HG02840 (cell line): ENCODE measurements around the gene FBLIM1.
"Not testable (repeated sequence)": the region's sequence is repeated elsewhere in the genome, so short reads cannot be mapped to it uniquely, and the experiment has no call there.

ENCODE experiments used
- ATAC-seq: cut with Tn5 transposase; IDR thresholded peaks from one replicate; pipeline ENCODE4 v1.9.1; 2021; ENCODE audit warnings: mild to moderate bottlenecking, moderate library complexity, moderate number of reproducible peaks; ENCODE audit not compliant: unreplicated experiment, low FRiP score

FBLIM1 gene

DNA sequence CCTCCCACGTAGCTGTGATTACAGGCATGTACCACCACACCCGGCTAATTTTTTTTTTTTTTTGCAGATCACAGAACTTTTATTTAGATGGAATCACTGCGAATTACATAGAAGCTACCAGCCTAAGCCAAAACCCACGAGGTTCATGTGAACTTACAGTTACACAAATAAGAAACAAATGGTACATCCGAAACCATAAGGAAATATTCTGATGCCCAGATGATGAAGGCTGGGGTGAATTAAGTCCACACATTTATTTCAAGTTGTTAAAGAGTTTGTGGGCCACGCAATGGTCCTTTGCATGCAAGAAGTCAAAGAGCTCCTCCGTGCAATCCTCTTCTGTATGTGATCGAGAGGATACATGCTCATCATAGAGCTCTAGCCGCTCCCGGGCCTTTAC is 48.5 kb downstream of the FBLIM1 start:
- no peak for ATAC-seq

DNA sequence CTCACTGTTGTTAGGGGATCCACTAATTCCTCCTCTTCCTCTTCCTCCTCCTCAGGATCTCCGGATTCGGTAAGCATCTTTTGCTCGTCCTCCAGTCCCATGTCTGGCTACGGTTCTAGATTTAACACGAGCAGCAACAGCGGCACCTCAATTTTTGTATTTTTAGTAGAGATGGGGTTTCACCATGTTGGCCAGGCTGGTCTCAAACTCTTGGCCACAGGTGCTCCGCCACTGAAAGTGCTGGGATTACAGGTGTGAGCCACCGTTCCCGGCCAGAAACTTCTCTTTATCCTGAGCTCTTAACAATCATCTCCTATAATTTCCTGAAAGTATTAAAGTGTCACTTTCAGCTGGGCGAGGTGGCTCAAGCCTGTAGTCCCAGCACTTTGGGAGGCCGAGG is 49.0 kb downstream of the FBLIM1 start, which contains the start of gene UQCRHL:
Gene UQCRHL (minus strand): TSS at position 101 of the 400 bp plus-strand sequence. CDS start 0 bp downstream, at position 101.
- ATAC-seq = not testable (repeated sequence)

DNA sequence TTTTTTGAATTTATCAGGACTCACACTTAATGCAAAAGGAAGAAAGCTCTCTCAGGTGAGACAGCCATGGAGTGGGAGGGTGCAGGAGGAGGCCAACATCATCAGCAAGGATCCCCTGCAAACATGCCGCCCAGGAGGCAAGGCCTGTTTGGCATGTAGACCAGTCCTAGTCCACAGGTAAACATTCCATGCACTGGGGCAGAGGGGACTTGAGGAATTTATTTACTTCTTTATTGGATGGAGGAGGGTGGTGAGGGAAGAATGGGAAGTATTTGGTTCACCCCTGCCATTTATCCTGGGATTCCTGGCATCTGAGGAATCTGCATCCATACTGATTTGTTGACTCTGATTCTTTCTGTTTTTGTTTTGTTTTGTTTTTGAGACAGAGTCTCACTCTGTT is 50.4 kb downstream of the FBLIM1 start:
- no peak for ATAC-seq

DNA sequence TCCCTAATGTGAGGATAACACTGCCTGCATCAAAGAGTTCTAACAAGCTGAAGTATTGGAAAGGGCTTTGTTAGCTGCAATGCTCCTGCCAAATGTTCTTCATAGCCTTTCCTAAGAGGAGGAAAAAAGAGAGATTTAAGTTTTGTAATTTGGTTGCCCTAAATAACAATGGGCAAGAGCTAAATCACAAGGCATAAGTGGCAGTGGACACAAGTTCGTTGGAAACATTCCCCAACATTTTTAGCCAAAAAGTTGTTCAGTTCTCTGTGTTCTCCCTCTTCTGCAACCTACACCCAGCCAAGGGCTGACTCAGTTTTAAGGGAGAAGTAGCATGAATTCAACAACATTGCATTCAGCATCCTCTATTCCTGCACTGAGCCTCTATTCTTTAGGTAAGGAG is 51.5 kb downstream of the FBLIM1 start:
- ATAC-seq = no peak

DNA sequence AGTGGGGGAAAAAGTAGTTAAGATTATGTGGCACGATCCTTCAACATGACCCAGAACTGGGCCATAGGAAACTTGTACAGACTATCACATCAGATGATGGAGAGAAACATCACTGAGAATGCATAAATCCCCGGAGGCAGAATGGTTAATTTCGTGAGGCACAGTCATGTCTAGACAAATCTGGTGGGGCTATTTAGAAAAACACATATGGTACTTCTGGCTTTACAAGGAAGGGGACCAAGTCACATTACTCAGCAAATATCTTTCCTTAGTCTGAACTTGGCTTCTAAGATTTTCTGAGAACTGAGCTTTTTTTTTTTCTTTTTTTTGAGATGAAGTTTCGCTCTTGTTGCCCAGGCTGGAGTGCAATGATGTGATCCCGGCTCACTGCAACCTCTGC is 58.1 kb downstream of the FBLIM1 start:
- ATAC-seq = no peak

DNA sequence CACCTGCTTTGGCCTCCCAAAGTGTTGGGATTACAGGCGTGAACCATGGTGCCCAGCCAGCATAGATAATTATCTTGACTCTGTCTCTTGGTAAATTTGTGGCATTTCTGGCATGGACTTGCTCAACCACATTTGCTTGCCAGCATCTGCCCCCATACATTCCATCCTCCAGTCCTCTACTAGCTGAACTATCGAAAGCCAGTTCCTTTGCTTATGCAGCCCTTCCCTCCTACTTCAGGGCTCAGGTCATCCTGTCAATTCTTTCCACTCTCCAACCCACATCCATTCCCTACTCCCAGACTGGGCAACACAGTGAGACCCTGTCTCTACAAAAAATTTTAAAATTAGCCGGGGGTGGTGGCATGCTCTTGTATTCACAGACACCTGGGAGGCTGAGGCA is 61.9 kb downstream of the FBLIM1 start:
- no peak for ATAC-seq

DNA sequence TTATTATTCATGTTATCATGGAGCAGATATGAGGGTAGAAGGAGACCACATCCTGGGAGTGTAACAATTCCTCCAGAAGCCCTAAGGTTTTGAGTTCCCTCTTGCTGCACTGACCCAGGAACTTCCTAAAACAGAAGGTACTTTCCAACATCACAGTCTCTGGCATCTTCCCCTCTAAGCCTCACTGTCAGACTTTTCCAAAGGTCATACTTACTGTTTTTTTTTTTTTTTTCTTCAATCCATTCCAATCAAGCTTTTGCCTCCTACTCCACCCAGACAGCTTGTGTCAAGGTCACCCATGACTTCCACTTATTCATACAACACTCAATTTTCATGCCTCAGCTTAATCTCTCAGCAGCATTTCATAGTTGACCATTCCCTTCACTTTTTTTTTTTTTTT is 67.2 kb downstream of the FBLIM1 start:
- ATAC-seq = no peak

DNA sequence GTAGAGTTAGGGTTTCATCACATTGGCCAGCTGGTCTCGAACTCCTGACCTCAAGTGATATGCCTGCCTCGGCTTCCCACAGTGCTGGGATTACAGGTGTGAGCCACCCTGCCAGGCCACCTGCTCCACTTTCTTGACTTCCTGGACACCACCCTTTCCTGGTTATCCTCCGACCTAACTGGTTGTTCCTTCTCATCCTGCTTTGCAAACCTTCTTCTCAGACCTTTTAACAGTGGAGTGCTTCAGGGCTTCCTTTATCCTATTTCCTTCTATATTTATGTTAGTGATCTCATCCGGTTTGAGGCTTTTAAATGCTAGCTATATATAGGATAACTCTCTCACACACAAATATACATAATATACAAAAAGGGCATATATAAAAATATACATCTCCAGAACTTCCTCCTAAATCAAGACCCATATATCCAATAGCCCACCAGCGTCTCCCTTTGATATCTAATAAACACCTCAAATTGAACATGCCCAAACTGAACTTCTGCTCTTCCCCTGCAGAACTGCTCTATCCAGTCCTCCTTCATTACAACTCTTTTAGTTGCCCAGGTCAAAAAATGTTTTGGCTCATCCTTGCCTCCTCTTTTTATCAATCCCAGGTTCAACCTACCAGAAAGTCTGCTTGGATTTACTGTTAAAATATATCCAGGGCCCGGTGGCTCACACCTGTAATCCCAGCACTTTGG is 68.4 kb downstream of the FBLIM1 start:
- ATAC-seq = no peak

DNA sequence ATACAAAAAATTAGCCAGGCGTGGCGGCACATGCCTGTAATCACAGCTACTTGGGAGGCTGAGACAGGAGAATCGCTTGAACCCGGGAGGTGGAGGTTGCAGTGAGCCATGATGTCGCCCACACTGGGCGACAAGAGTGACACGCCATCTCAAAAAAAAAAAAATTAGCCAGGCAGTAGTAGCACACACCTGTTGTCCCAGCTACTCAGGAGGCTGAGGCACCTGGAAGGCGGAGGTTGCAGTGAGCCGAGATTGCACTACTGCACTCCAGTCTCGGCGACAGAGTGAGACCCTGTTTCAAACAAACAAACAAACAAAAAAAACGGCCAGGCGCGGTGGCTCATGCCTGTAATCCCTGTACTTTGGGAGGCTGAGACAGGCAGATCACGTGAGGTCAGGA is 69.0 kb downstream of the FBLIM1 start:
- not testable (repeated sequence) for ATAC-seq

DNA sequence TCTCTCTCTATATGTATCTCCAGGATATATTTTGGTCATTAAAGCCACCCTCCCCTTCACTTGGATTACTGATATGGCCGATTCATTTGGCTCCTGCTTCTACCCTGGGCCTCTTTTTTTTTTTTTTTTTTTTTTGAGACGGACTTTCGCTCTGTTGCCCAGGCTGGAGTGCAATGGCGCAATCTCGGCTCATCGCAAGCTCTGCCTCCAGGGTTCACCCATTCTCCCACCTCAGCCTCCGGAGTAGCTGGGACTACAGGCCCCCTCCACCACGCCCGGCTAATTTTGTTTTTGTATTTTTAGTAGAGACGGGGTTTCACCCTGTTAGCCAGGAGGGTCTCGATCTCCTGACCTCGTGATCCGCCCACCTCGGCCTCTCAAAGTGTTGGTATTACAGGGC is 70.3 kb downstream of the FBLIM1 start:
- ATAC-seq = not testable (repeated sequence)

DNA sequence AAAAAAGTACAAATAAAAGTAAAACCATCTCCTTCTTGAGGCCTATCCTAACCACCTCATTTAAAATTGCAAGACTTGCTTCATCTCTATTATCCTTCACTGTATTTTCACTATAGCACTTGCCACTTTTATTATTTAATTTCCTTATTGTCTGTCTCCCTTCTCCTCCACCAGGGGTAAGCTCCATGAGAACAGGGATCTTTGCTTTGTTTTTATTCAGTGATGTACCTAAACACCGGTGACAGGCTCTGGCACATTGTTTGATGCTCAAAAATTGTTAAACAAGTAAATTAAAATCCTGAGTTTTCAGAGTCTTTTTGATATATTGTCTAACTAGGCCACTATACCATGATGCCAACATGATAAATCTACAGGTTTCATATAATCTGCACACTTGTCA is 71.7 kb downstream of the FBLIM1 start:
- ATAC-seq = no peak

DNA sequence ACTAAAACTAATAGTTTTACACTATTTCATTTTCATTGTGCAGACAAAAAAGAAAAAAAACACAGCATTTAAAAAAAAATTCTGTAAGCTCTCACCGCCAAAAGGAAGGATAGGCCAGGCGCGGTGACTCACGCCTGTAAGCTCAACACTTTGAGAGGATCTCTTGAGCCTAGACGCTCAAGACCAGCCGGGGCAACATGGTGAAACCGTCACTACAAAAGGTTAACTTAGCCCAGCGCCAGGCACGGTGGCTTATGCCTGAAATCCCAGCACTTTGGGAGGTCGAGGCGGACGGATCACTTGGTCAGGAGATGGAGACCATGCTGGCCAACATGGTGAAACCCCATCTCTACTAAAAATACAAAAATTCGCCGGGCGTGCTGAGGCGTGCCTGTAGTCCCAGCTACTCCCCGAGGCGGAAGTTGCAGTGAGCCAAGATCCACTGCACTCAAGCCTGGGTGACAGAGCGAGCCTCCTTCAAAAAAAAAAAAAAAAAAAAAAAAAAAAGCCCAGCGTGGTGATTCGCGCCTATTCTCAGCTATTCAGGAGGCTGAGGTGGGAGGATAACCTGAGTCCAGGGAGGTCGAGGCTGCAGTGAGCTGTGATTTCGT is 74.6 kb downstream of the FBLIM1 start:
- ATAC-seq = no peak

DNA sequence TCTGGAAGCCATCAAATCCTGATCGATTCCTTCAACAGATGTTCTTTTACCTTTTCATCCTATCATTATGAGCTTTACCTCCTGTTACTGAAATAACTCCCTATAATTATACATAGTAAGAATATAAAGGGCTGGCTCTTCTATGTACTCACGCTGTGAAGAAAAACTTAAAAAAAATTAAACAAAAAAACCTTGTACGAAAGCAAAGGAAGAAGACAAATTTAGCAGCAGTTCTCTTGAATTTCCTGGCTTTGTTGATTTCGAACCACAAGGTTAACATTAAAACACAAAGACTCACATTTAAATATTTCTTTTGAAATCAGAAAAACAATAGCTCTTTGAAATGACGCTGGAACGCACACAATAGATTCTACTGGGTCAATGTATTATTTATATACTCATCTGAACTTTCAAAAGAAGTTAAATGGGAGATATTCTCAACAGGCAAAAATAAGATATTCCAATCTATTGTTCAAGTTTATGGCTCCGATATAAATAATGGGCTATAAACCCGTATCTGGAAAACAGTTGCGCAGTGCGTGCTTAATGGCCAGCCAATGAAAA is 75.3 kb downstream of the FBLIM1 start:
- ATAC-seq = no peak

DNA sequence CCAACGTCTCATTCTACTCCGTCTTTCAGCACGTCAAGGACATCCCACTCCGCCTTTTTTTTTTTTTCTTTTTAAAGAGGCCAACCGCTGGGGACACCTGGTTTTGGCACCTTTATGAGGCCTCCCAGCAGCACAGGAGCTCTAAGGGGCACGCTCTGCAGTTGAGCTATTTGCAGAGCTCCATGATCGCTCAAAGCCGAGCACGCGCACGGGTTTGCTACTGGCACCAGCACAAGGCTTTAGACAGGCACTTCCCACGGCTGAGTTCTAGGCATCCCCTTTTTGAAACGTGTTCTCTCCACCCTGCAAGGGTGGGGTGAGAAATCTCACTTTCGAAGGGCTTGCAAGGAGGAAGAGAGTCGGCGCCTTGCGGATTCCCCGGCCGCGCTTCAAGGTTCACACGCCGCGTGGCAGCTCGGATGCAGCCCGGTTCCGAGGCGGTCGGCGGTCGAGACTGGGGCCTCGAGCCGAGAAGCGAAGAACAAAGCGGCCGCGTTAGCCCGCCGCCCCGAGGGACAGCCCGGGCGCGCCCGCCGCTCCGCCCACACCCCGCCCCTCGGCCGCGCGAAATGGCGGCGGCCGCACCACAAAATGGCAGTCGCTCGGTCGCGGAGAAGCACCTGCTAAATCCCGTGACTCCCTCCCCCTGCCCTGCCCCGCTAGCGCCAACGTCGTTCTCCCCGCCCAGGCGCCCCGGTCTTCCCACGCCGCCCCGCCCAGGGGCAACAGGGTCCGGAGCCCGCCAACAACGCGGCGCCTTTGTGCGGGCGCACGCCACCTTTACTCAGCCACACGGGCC is 76.0 kb downstream of the FBLIM1 start:
- peak; percentile 47 for ATAC-seq

DNA sequence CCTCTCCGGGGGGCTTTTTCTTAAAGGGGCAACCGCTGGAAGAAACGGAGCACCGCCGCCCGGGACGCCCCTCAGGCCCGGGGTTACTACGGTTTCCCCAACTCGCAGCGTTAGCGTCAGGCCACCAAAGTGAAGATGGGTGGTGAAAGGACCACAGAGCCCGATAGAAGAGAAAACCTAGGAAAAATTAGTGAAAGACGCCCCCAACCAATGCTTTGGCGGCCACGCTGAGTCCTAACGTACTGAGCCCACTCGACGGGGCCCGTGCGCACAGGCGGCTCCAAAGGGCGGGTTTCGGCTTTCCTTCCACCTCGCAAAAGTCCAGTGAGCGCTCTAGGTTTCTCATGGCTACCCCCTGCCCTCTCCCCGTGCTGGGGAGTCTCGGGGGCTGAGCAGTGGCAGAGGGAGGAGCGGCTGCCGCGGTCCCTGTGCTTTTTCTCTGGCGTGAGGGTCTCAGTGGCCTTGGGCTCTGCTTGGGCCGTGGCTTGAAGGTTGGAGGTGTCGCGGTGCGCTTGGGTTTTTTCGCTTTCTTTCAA is 76.7 kb downstream of the FBLIM1 start:
- ATAC-seq = peak; percentile 8

DNA sequence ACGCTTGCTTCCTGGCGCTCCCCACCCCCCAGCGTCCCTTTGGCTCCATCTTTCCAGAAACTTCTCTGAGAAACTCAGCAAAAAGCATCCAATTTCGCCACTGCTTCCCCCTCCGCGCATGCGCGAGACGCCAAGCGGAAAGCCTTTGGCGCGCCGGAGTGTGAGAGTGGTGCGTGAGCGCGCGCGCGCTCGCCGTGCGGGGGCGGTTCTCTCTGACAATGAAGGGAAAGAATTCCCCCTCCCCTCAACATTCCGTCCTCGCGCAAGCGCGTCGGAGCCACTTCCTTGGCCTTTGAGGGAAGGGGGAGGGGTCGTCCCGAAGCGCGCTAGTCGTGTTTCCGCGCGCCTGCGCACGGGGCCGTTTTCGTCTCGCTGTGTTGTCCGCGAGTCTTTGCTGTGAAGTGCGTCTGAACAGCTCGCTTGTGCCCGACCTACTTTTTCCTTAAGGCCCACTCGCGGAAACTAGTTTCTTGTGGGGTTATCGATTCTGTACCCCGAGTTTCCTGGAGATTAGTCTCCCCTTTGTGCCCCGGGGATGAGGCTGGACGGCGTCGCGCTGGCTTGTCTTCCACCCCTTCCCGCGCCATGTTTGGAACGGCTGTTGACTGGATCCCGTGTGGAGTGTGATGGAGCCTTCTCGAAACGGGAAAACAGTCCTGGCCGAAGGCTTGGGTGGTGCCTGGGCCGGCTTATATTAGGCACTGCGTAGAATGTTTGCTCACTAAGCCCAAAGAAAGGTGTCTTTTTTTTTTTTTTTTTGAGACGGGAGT is 77.3 kb downstream of the FBLIM1 start:
- ATAC-seq = peak; percentile 52
